HG02763 (cell line): ENCODE measurements around the gene MICAL3.
"Not testable (repeated sequence)": the region's sequence is repeated elsewhere in the genome, so short reads cannot be mapped to it uniquely, and the experiment has no call there.

Experiments used
- ATAC-seq: cut with Tn5 transposase; IDR thresholded peaks from one replicate; pipeline ENCODE4 v1.9.1; 2021; ENCODE audit warnings: mild to moderate bottlenecking, moderate library complexity; ENCODE audit not compliant: unreplicated experiment

The MICAL3 gene

GRCh38 chr22:17772249-17772957, 252.0 kb downstream of the MICAL3 start:
- ATAC-seq: no peak

GRCh38 chr22:17770180-17771077, 253.9 kb downstream of the MICAL3 start:
- ATAC-seq: no peak

- no peak for ATAC-seq
Observed at GRCh38 chr22:17769716-17770082, 254.7 kb downstream of the MICAL3 start.

GRCh38 chr22:17769013-17769715, 255.2 kb downstream of the MICAL3 start:
- ATAC-seq: no peak

DNA sequence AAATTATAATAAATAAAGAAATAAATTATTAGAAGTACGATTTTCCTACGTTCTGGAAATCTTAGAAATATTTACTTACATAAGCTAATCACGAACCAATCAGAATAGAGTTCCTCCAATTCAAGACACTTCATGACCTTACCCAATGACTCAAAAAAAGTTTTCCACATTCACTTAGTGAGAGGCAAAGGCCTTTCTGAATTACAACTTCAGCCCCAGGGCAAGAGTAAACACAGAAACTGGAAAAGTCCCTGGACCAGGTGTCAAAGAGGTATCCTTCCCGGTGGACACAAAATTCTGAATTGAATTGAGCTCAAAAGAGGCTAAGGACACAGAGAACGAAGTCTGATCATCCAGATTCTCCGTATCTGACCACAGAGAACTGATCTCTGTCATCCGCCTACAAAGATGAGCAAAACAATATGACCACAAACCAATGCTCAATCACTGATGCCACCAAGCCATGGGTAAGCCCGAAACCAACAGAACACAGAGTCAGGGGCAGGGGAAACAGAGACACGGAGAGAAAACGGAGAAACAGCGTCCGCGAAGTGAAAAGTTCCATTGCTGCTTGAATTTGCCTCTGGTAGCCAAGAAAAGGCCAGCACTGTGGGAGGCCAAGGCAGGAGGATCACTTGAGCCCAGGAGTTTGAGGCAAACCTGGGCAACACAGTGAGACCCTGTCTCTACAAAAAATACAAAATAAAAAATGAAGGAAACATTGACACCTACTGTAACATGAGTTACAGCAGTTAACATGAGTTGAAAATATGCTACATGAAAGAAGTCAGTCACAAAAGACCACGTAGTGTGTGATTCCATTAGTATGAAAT, 256.9 kb downstream of the MICAL3 start:
- ATAC-seq: peak; percentile 64

- ATAC-seq: not testable (repeated sequence)
Observed at GRCh38 chr22:17764852-17765251, 259.5 kb downstream of the MICAL3 start.

GRCh38 chr22:17764036-17764435, 260.3 kb downstream of the MICAL3 start:
- ATAC-seq: no peak

DNA sequence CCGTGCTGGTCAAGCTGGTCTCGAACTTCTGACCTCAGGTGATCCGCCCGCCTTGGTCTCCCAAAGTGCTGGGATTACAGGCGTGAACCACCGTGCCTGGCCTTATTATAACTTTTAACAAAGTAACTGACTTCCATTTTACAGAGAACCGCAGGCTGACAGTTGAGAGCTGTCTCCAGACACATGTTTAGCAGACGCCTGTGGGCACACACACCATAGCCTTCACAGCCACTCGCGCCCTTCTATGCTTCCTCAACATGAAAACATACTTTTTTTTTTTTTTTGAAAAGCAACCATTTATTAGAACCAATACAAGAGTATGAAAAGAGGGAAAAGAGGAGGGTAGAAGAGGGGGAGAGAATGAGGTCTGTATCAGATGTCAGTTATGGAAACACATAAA, 260.9 kb downstream of the MICAL3 start:
- not testable (repeated sequence) for ATAC-seq

DNA sequence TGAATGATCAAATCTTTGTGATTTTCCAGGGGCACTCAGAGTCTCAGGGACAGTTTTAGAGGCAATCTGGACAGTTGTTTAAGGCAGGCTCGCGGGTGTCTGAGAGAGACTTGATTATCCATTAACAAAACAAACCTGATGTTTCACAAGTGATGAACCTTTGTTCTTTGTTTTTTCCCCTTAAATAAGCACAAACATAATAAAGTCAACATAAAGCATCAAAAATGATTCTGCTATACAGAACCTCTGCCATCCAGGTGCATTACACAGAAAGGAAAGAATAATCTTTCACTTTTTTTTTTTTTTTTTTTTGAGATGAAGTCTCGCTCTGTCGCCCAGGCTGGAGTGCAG, 263.2 kb downstream of the MICAL3 start:
- ATAC-seq: no peak

DNA sequence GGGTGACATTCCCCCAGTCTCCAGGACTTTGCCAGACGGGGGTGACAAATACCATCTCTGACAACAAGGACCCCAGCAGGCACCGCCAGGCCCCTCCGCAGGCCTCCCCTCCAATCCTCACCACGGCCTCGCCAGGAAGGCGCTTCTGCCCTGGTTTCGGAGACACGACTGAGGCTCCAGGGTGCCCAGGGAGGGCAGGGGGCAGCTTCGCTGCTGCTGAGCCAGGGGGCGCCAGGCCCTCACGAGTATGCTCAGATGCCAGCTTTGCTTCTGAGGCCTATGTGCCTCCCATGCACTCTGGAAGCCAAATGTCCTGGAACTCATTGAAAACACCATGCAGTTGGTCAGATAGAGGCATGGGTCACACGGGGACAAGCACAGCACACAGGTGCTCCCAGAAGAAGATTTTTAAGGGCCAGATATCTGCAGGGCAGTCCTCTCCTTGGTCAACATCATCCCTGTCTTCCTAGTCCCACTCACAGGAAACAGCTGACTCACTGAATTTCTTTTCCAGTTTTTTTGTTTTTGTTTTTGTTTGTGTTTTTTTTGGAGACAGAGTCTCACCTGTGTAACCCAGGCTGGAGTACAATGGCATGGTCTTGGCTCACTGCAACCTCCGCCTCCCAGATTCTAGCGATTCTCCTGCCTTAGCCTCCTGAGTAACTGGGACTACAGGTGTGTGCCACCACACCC, 270.0 kb downstream of the MICAL3 start:
- ATAC-seq: no peak

DNA sequence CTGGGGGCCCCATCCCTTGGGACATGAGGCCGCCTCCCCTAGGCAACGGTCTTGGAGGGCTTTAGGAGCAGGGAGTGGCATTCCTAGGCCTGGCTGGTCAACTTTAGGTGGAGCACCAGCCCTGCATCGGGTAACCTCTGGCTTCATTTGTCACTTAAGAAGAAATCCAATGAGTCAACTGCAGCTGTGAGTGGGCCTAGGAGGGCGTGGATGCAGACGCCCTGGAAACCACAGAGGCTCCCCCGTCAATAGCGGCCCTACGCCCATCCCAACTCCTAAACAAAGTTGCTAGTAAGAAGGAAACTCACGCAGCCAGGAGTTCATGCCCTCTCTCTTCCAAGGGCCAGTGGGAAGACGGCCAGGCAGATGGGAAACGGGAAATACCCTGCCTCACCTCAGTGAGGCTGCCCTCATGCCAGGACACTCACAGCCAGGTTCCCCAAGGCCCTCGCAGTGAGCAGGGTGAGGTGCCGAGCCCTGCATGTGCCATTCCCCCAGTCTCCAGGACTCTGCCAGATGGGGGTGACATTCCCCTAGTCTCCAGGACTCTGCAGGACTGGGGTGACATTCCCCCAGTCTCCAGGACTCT, 270.9 kb downstream of the MICAL3 start:
- ATAC-seq: no peak

GRCh38 chr22:17751596-17751995, 272.8 kb downstream of the MICAL3 start:
- no peak for ATAC-seq

DNA sequence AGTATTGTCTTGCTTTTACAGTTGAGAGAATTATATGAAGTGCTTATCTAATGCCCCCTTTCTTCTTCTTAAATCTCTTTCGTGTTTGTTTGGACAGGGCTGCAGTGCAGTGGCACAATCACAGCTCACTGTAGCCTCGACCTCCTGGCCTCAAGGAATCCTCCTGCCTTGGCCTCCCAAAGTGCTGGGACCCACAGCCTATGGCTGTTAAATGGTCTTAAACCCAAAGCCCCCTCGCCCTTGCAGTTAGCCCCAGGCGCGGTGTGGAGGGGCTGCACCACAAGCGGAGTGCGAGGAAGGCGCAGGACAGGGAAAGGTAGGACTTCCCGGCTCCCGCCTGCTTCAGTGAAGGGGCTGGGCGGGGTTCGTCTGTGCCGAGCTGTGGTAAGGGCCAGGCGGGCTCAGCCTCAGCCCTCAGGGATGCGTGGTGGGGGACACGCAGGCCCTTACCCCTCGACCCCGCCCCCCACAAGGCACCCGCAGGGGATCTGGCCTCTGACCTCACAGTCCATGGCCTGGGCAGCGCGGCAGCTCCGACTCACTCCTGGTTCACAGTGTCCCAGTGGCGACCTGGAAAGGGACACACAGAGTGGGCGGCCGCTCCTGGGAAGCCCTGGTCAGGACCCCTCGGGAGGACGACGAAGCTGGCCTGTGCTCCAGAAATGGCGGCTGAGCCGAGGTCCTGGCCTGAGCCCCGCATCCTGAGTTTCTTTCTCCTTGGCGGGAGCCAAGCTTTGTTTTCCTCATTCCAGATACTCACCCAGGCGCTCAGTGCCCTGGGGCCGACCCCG, 274.6 kb downstream of the MICAL3 start:
- ATAC-seq: no peak

DNA sequence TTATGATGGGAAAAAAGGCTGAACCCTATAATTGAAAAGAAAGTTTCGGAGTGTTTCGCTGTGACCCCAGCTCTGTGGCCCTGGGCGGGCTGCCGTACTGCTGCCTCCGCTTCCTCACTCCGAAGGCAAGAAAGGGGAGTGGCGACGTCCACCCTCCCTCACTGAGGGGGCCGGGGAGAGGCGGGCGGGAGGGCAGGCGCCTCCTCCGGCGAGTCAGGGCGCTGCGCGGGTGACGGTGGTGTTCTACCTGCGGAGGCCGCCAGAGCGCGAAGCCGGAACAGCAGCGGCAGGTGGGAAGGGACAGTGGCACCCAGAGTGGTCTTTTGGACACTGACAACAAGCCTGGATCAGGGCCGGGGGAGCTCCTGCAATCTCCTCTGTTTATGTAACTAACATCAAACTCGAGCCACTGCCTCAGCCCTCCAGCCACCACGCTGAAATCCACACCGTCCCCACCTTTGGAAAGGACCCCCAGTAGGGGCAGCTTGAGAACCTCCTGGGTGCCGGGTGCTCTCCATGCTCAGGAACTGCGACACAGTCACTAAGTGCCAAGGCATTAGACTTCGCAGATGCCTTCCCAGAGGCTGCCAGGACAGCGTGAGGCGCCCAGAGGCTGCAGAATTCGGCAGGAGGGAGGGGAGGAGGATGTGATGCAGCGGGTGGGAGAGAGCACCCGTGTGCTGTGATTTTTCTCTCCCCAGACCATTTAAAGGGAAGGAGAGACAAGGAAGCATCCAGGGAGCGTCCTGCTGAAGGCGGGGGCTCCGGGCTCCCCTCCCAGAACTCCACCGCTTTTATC, 275.6 kb downstream of the MICAL3 start:
- no peak for ATAC-seq

GRCh38 chr22:17746916-17747315, 277.4 kb downstream of the MICAL3 start:
- no peak for ATAC-seq

DNA sequence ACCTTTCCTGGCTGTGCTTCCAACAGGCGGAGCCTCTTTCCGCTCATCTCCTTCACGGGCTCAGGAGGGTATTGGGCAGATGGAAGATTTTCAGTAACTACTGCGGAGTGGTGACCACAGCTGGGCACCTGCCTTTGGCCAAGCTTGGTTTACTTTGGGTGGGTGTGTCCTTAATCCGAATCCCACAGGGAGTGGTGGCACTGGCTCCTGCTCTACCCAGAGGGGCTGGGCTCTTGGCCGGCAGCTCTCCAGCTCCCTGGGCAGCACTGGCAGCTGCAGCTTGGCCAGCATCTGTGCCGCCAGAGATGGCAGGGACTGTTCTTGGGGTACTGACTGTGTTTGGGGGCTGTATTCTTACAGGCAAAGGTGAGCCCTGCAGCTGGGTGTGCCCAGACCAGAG, 279.9 kb downstream of the MICAL3 start:
- ATAC-seq: no peak

DNA sequence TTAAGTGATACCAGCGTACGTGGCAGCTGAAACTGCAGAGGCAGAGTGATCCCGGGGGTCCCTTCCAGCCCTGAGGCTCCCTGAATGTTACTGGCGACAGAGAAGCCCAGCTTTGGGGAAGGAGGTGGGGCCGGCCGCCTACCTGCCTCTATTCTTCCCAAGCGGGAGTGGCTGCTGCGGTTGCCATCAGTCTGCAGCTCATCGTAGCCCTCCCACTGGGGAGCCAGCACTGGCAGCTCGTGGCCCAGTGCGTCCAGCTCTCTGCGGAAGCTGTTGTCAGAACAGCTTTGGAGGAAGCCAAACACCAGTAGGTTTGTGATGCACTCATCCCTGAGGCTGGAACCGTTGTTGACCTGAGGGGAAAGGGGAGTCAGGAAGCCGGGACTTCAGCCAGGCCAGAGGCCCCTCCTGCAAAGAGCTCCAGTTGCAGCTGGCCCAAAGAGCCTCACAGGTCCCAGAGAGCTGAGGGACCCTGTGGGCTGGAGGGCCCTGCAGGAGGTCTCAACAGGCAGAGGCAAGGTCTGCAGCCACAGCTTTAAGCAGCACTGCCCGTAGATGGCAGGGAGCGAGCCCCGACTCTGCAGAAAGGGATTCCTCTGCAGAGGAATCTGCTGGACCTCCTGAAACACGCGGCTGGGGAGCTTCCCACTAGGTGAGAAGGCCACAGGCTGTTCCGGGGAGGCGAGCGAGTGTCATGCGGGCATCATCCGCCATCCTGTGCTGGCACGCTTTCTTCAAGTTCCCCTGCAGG, 280.5 kb downstream of the MICAL3 start:
- ATAC-seq: no peak

GRCh38 chr22:17742527-17742902, 281.8 kb downstream of the MICAL3 start:
- ATAC-seq: no peak
